GM12878 (cell line): Measurements from ENCODE around the gene XRRA1. TPM values are rescaled to one million over a fixed set of nuclear protein-coding genes. Genes with fewer than 3 reads are reported as not detected.

Experiments
- CTCF ChIP-seq, 3 experiments: IDR thresholded peaks in 2 of 3; conservative IDR thresholded peaks in 1 of 3; 2 replicates each; pipeline ENCODE4 v1.5.1; 2011; ENCODE audit warnings: low read depth in 3 of 3, low read length in 3 of 3, mild to moderate bottlenecking in 3 of 3, control low read depth in 2 of 3, moderate library complexity in 2 of 3, inconsistent platforms in 1 of 3, mixed read lengths in 1 of 3; ENCODE audit not compliant: control insufficient read depth in 2 of 3, insufficient read depth in 1 of 3; ENCODE audit errors: extremely low read depth in 1 of 3
- FOXK2 ChIP-seq: fragments of 450-650 bp; IDR thresholded peaks from 2 replicates; pipeline ENCODE4 v1.6.1; 2017; ENCODE audit warnings: mild to moderate bottlenecking, moderate library complexity
- PRDM15 ChIP-seq: fragments of 450-650 bp; formaldehyde crosslinking; IDR thresholded peaks from 2 replicates; pipeline ENCODE4 v1.4.0; 2020; ENCODE audit warnings: mild to moderate bottlenecking, moderate library complexity
- ZBTB40 ChIP-seq: fragments of 450-650 bp; IDR thresholded peaks from 2 replicates; pipeline ENCODE4 v1.6.1; 2016; ENCODE audit warnings: mild to moderate bottlenecking, moderate library complexity, borderline replicate concordance
- polyA plus RNA-seq, 11 experiments: library from polyadenylated mRNA; depleted of rRNA in 4 of 11; unstranded in 6 of 11; stranded (reverse) in 5 of 11; fragments of >200 nt; fragmentation: Nextera tagmentation in 4 of 11; fragmentation: Illumina TruSeq in 1 of 11; extraction: Ambion mirVana in 4 of 11; extraction: Trizol in 1 of 11; gene quantifications; 1 replicate in 1 of 11; 2 replicates in 10 of 11; pipeline versions ENCODE4 v1.2.1 to v1.2.3, GENCODE V29; 2011 to 2016; ENCODE audit warnings: inconsistent platforms in 2 of 11, missing spikeins in 2 of 11, low read depth in 1 of 11
- total RNA-seq, 4 experiments: library from RNA; depleted of rRNA in 3 of 4; stranded (reverse); fragments of >200 nt in 3 of 4; fragmentation: Illumina TruSeq in 1 of 4; extraction: Trizol in 1 of 4; gene quantifications; 2 replicates each; pipeline versions ENCODE4 v1.2.1 to v1.2.3, GENCODE V29; 2013 to 2021

XRRA1 gene
- total and polyA plus RNA-seq, 10 of the 15 experiments (the other 5 are each of a cell fraction or from before 2014, with no cell fraction given): 2.5 to 8.8 (median 4.6) TPM

- TF ChIP-seq CTCF (IDR thresholded peaks at IDR 0.05 in 2 of 3, conservative IDR thresholded peaks at IDR 0.05 in 1 of 3; ENCODE audit: control insufficient read depth in 2 of 3, extremely low read depth in 1 of 3, insufficient read depth in 1 of 3, low read depth in 3 of 3, low read length in 3 of 3) (no peak), PRDM15 (CRISPR knock-in tag) (no peak), ZBTB40 (no peak), FOXK2 (no peak)
- TF ChIP-seq, all 136 proteins: peak for 0
Observed at GRCh38 chr11:74818283-74818946, 130.5 kb downstream of the XRRA1 start (continued).
